Liver (tissue), 9 donors: ENCODE results near the gene TPM4. TPM values are rescaled to one million over a fixed set of nuclear protein-coding genes. Genes with fewer than 3 reads are reported as not detected.

ENCODE experiments used
- DNase-seq: peaks from one replicate; pipeline ENCODE4 v3.0.0-alpha.2; 2017; ENCODE audit warnings: low spot score
- H3K27ac ChIP-seq, 2 donors: one replicate each; pipeline ENCODE4 v1.7.0; 2013; ENCODE audit warnings: inconsistent platforms in 2 of 2, low read length in 2 of 2, control low read depth in 1 of 2, low read depth in 1 of 2, mild to moderate bottlenecking in 1 of 2
- H3K27me3 ChIP-seq, 4 donors: one replicate each; pipeline versions ENCODE4 v1.6.1 to v1.7.0; 2013; ENCODE audit warnings: low read length in 3 of 4, inconsistent platforms in 1 of 4, mild to moderate bottlenecking in 1 of 4, moderate library complexity in 1 of 4; ENCODE audit not compliant: control insufficient read depth in 4 of 4, insufficient read depth in 4 of 4
- H3K36me3 ChIP-seq, 4 donors: one replicate each; pipeline versions ENCODE4 v1.6.1 to v1.7.0; 2013; ENCODE audit warnings: low read length in 3 of 4, mild to moderate bottlenecking in 3 of 4, low read depth in 1 of 4, moderate library complexity in 1 of 4; ENCODE audit not compliant: control insufficient read depth in 4 of 4, insufficient read depth in 3 of 4
- H3K4me1 ChIP-seq, 4 donors: one replicate each; pipeline versions ENCODE4 v1.6.1 to v1.7.0; 2013; ENCODE audit warnings: low read length in 3 of 4, mild to moderate bottlenecking in 3 of 4, moderate library complexity in 1 of 4; ENCODE audit not compliant: control insufficient read depth in 4 of 4, insufficient read depth in 4 of 4
- H3K4me3 ChIP-seq, 3 donors: one replicate each; pipeline versions ENCODE4 v1.6.1 to v1.7.0; 2013; ENCODE audit warnings: low read length in 3 of 3, control low read depth in 1 of 3, low read depth in 1 of 3, mild to moderate bottlenecking in 1 of 3
- H3K9ac ChIP-seq, 2 donors: one replicate each; pipeline ENCODE4 v1.7.0; 2013; ENCODE audit warnings: low read length in 2 of 2, mild to moderate bottlenecking in 2 of 2, moderate library complexity in 2 of 2, control low read depth in 1 of 2, low read depth in 1 of 2
- H3K9me3 ChIP-seq, 4 donors: one replicate each; pipeline versions ENCODE4 v1.6.1 to v1.7.0; 2013; ENCODE audit warnings: low read length in 3 of 4; ENCODE audit not compliant: control insufficient read depth in 4 of 4
- ATF3 ChIP-seq: IDR thresholded peaks from 2 replicates; pipeline ENCODE4 v1.6.1; 2016; ENCODE audit warnings: antibody characterized with exemption
- EGR1 ChIP-seq, 2 donors: IDR thresholded peaks; 2 replicates each; pipeline ENCODE4 v1.6.1; 2016 to 2018; ENCODE audit warnings: antibody characterized with exemption in 2 of 2, low read depth in 2 of 2
- FOXA1 ChIP-seq: IDR thresholded peaks from 2 replicates; pipeline ENCODE4 v1.6.1; 2016; ENCODE audit warnings: antibody characterized with exemption
- FOXA2 ChIP-seq: IDR thresholded peaks from 2 replicates; pipeline ENCODE4 v1.6.1; 2016; ENCODE audit warnings: antibody characterized with exemption
- GABPA ChIP-seq, 2 donors: IDR thresholded peaks in 1 of 2; conservative IDR thresholded peaks in 1 of 2; 2 replicates each; pipeline ENCODE4 v1.6.1; 2016; ENCODE audit warnings: antibody characterized with exemption in 2 of 2, mild to moderate bottlenecking in 1 of 2, moderate library complexity in 1 of 2
- HNF4A ChIP-seq, 2 donors: conservative IDR thresholded peaks; 2 replicates each; pipeline ENCODE4 v1.6.1; 2016; ENCODE audit warnings: antibody characterized with exemption in 2 of 2, mild to moderate bottlenecking in 2 of 2
- HNF4G ChIP-seq: IDR thresholded peaks from 2 replicates; pipeline ENCODE4 v1.6.1; 2016; ENCODE audit warnings: antibody characterized with exemption
- JUND ChIP-seq, 2 donors: IDR thresholded peaks; 2 replicates each; pipeline ENCODE4 v1.6.1; 2016; ENCODE audit warnings: antibody characterized with exemption in 2 of 2
- MAX ChIP-seq: IDR thresholded peaks from 2 replicates; pipeline ENCODE4 v1.6.1; 2016; ENCODE audit warnings: antibody characterized with exemption
- NR2F2 ChIP-seq: IDR thresholded peaks from 2 replicates; pipeline ENCODE4 v1.6.1; 2016; ENCODE audit warnings: antibody characterized with exemption
- RAD21 ChIP-seq, 2 donors: IDR thresholded peaks; 2 replicates each; pipeline ENCODE4 v1.6.1; 2016; ENCODE audit warnings: antibody characterized with exemption in 2 of 2, mild to moderate bottlenecking in 2 of 2
- RXRA ChIP-seq, 2 donors: IDR thresholded peaks; 2 replicates each; pipeline ENCODE4 v1.6.1; 2017 to 2018; ENCODE audit warnings: antibody characterized with exemption in 2 of 2, mild to moderate bottlenecking in 1 of 2
- SP1 ChIP-seq: IDR thresholded peaks from 2 replicates; pipeline ENCODE4 v1.6.1; 2018; ENCODE audit warnings: antibody characterized with exemption, mild to moderate bottlenecking
- TAF1 ChIP-seq: conservative IDR thresholded peaks from 2 replicates; pipeline ENCODE4 v1.6.1; 2016; ENCODE audit warnings: antibody characterized with exemption, mild to moderate bottlenecking
- YY1 ChIP-seq: IDR thresholded peaks from 2 replicates; pipeline ENCODE4 v1.6.1; 2016; ENCODE audit warnings: antibody characterized with exemption, mild to moderate bottlenecking
- ZBTB33 ChIP-seq: IDR thresholded peaks from 2 replicates; pipeline ENCODE4 v1.6.1; 2016; ENCODE audit warnings: antibody characterized with exemption
- WGBS: extraction: QIAGEN DNeasy Blood & Tissue Kit; methylation state at CpG from one replicate; pipeline ENCODE4 v1.1.7; 2013; 5-methylcytosine and 5-hydroxymethylcytosine counted together
- polyA plus RNA-seq, 2 donors: library from polyadenylated mRNA; stranded (reverse) in 1 of 2; unstranded in 1 of 2; fragments of 200-250 nt in 1 of 2; fragments of >200 nt in 1 of 2; fragmentation: Nextera tagmentation in 1 of 2; extraction: Ambion mirVana in 1 of 2; gene quantifications; one replicate each; pipeline versions ENCODE4 v1.2.1 to v1.2.3, GENCODE V29; 2013 to 2015
- total RNA-seq, 2 donors: library from RNA; depleted of rRNA; stranded (reverse); fragments of >200 nt; gene quantifications; one replicate each; pipeline ENCODE4 v1.2.3, GENCODE V29; 2014
- TF ChIP-seq, protein P1 (sequence below): fragments of 150-350 bp; IDR thresholded peaks from 2 replicates; pipeline ENCODE4 v1.5.1; 2017; ENCODE audit warnings: improper control_type of control experiment, low read depth, low read length; ENCODE audit not compliant: missing input control
- TF ChIP-seq, protein P2 (sequence below): IDR thresholded peaks from 2 replicates; pipeline ENCODE4 v1.6.1; 2016; ENCODE audit warnings: antibody characterized with exemption, mild to moderate bottlenecking
- donor health status: healthy.
- donor health status: healthy.
- donor health status: healthy.
- donor health status: healthy.
- donor health status: healthy.

Gene TPM4
- total RNA-seq (10 to 100 TPM; 40.8 to 59.9 TPM), polyA plus RNA-seq (10 to 100 TPM; 19.8 to 46.0 TPM)

GRCh38 chr19:16076154-16076957 is at the start of gene TPM4:
Gene TPM4 (plus strand): TSS chr19:16076495. CDS start chr19:16076566, 71 bp downstream.
- Histone ChIP-seq H3K36me3 (no peaks in the 10 kb centered on the region), H3K4me3 (peak within 1 kb of the TSS; percentile 36 to 69 (median 58)), H3K4me1 (peaks cover 0 to 10% (median 2%) of the 10 kb centered on the region in 4 donors), H3K27ac (peak within 1 kb of the TSS; percentile 93), H3K27me3 (no peaks in the 10 kb centered on the region), H3K9me3 (no peaks in the 10 kb centered on the region), H3K9ac (peak within 1 kb of the TSS; percentile 24 to 79)
- WGBS: 1% methylated on average over 101 of the region's 101 CpGs
- peak; percentile 63 for DNase-seq
- TF ChIP-seq, protein P1, sequence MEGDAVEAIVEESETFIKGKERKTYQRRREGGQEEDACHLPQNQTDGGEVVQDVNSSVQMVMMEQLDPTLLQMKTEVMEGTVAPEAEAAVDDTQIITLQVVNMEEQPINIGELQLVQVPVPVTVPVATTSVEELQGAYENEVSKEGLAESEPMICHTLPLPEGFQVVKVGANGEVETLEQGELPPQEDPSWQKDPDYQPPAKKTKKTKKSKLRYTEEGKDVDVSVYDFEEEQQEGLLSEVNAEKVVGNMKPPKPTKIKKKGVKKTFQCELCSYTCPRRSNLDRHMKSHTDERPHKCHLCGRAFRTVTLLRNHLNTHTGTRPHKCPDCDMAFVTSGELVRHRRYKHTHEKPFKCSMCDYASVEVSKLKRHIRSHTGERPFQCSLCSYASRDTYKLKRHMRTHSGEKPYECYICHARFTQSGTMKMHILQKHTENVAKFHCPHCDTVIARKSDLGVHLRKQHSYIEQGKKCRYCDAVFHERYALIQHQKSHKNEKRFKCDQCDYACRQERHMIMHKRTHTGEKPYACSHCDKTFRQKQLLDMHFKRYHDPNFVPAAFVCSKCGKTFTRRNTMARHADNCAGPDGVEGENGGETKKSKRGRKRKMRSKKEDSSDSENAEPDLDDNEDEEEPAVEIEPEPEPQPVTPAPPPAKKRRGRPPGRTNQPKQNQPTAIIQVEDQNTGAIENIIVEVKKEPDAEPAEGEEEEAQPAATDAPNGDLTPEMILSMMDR: no peak
- TF ChIP-seq EGR1 (IDR thresholded peaks at IDR 0.05; ENCODE audit: low read depth in 2 of 2): no peak
- TF ChIP-seq NR2F2: peak; percentile 3

DNA sequence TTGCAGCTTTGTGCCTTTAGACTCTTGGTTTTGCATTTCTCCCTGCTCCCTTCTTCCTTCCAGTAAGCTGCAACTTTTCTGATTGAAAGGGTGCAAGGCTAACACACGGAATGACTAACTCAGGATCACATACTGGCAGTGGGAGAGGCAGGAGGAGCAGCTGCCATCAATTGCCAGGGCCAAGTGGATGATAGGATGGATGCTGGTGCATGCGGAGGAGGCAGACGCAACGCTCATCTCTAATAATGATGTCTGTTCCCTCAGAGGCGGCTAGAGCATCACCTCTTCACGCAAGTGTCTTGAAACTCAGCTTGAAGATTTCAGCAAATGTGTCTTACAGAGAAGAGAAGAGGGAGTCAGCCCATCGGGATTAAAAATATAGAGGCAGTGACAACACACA is 49.5 kb upstream of the TPM4 start:
- Histone ChIP-seq H3K9ac (no peak overlapping the region), H3K27ac (no peak overlapping the region), H3K9me3 (no peaks in the 10 kb centered on the region), H3K36me3 (no peaks in the 10 kb centered on the region), H3K4me3 (no peak overlapping the region), H3K27me3 (no peaks in the 10 kb centered on the region), H3K4me1 (no peaks in the 10 kb centered on the region)
- WGBS: 87% methylated on average over 7 of the region's 7 CpGs
- TF ChIP-seq HNF4G (no peak), JUND (IDR thresholded peaks at IDR 0.05) (no peak), EGR1 (IDR thresholded peaks at IDR 0.05; ENCODE audit: low read depth in 2 of 2) (no peak), GABPA (IDR thresholded peaks at IDR 0.05 in 1 of 2, conservative IDR thresholded peaks at IDR 0.05 in 1 of 2) (no peak), HNF4A (conservative IDR thresholded peaks at IDR 0.05) (no peak), MAX (no peak), FOXA2 (no peak), RAD21 (IDR thresholded peaks at IDR 0.05) (no peak), NR2F2 (no peak), YY1 (no peak), TAF1 (no peak), SP1 (no peak), RXRA (IDR thresholded peaks at IDR 0.05) (no peak), ZBTB33 (no peak), ATF3 (no peak), FOXA1 (no peak)
- TF ChIP-seq, protein P2, sequence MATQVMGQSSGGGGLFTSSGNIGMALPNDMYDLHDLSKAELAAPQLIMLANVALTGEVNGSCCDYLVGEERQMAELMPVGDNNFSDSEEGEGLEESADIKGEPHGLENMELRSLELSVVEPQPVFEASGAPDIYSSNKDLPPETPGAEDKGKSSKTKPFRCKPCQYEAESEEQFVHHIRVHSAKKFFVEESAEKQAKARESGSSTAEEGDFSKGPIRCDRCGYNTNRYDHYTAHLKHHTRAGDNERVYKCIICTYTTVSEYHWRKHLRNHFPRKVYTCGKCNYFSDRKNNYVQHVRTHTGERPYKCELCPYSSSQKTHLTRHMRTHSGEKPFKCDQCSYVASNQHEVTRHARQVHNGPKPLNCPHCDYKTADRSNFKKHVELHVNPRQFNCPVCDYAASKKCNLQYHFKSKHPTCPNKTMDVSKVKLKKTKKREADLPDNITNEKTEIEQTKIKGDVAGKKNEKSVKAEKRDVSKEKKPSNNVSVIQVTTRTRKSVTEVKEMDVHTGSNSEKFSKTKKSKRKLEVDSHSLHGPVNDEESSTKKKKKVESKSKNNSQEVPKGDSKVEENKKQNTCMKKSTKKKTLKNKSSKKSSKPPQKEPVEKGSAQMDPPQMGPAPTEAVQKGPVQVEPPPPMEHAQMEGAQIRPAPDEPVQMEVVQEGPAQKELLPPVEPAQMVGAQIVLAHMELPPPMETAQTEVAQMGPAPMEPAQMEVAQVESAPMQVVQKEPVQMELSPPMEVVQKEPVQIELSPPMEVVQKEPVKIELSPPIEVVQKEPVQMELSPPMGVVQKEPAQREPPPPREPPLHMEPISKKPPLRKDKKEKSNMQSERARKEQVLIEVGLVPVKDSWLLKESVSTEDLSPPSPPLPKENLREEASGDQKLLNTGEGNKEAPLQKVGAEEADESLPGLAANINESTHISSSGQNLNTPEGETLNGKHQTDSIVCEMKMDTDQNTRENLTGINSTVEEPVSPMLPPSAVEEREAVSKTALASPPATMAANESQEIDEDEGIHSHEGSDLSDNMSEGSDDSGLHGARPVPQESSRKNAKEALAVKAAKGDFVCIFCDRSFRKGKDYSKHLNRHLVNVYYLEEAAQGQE: no peak
- TF ChIP-seq, protein P1: no peak
- DNase-seq: no peak
